Raji (cell line): ENCODE data around the gene ACACB.

Experiments used
- POLR2A ChIP-seq: IDR thresholded peaks from 2 replicates; pipeline ENCODE4 v1.6.1; 2011; ENCODE audit warnings: low read depth, low read length, control low read depth; ENCODE audit not compliant: insufficient read depth

The ACACB gene

GRCh38 chr12:109309381-109310246, 193.2 kb downstream of the ACACB start:
- no peak for TF ChIP-seq POLR2A

- no peak for TF ChIP-seq POLR2A
Measured at GRCh38 chr12:109310247-109311125, 194.1 kb downstream of the ACACB start.
